ENCODE data around the gene APELA.

The APELA gene

GRCh38 chr4:164937576-164938270 lies 60.7 kb downstream of the APELA start:
- Mint-ChIP-seq H3K27ac (no peak overlapping the region), H3K9me3 (no peaks in the 10 kb centered on the region), H3K4me1 (no peaks in the 10 kb centered on the region), H3K27me3 (peaks cover 10% of the 10 kb centered on the region), H3K36me3 (ENCODE audit: low read depth) (no peaks in the 10 kb centered on the region), H3K4me3 (no peak overlapping the region)
- DNase-seq (no peak), ATAC-seq (no peak)

DNA sequence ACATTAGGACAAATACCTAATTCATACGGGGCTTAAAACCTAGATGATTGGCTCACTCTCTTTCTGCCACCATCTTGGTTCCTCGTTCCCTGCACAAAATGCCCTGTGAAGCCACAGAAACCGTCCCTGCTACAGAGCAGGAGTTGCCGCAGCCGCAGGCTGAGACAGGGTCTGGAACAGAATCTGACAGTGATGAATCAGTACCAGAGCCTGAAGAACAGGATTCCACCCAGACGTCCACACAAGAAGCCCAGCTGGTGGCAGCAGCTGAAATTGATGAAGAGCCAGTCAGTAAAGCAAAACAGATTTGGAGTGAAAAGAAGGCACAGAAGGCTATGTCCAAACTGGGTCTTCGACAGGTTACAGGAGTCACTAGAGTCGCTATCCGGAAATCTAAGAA lies 66.2 kb downstream of the APELA start:
- Mint-ChIP-seq H3K36me3 (ENCODE audit: low read depth) (no peaks in the 10 kb centered on the region), H3K4me1 (no peaks in the 10 kb centered on the region), H3K4me3 (no peak overlapping the region), H3K27me3 (peaks cover 7% of the 10 kb centered on the region), H3K27ac (no peak overlapping the region), H3K9me3 (no peaks in the 10 kb centered on the region)
- DNase-seq (no peak), ATAC-seq (no peak)

- no peak overlapping the region for H3K4me3 Mint-ChIP-seq
- DNase-seq (no peak), ATAC-seq (no peak)
- no peaks in the 10 kb centered on the region for H3K9me3 Mint-ChIP-seq
- no peaks in the 10 kb centered on the region for H3K4me1 Mint-ChIP-seq
- H3K27ac Mint-ChIP-seq, result no peak overlapping the region
- H3K36me3 Mint-ChIP-seq (ENCODE audit: low read depth), result no peaks in the 10 kb centered on the region
- H3K27me3 Mint-ChIP-seq, result peaks cover 4% of the 10 kb centered on the region
Measured at GRCh38 chr4:164945146-164945545, 68.2 kb downstream of the APELA start.

DNA sequence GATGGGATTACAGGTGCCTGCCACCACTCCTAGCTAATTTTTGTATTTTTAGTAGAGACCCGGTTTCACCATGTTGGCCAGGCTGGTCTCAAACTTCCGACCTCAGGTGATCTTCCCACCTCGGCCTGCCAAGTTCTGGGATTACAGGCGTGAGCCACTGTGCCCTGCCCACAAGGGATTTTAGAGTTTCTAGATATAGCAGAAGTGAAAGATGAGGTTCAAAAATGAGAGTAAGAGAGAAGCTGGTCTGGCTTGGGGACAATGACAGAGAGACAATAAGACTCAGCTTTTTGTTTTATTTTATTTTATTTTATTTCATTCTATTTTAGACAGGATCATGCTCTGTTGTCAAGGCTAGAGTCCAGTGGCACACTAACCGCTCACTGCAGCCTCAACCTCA lies 69.8 kb downstream of the APELA start:
- DNase-seq, result no peak
- ATAC-seq, result no peak
- Mint-ChIP-seq H3K27ac (no peak overlapping the region), H3K4me1 (no peaks in the 10 kb centered on the region), H3K9me3 (no peaks in the 10 kb centered on the region), H3K36me3 (ENCODE audit: low read depth) (no peaks in the 10 kb centered on the region), H3K4me3 (no peak overlapping the region), H3K27me3 (peaks cover 11% of the 10 kb centered on the region)
